Activated CD4-positive, alpha-beta memory T cell treated with anti-CD3 and anti-CD28 coated beads for 36 hours (primary cell): ENCODE measurements around the gene CAMK1D. TPM values are rescaled to one million over a fixed set of nuclear protein-coding genes. Genes with fewer than 3 reads are reported as not detected.

ENCODE experiments used
- CTCF ChIA-PET: fragments of 350-600 bp; sonication (Branson Sonifier 250); formaldehyde crosslinking; loops from one replicate; lab custom pipeline; 2021; ENCODE audit warnings: antibody characterized with exemption, inconsistent platforms; lab: Charles Lee
- POLR2A ChIA-PET: fragments of 350-600 bp; sonication (Branson Sonifier 250); formaldehyde crosslinking; loops from one replicate; lab custom pipeline; 2021; ENCODE audit warnings: antibody characterized with exemption; lab: Charles Lee
- DNase-seq: peaks from one replicate; pipeline ENCODE4 v3.0.0-alpha.2; 2020
- H3K27ac Mint-ChIP-seq: one replicate; pipeline ENCODE4 v1.8.0; 2021; ENCODE audit warnings: mixed read lengths
- H3K27me3 Mint-ChIP-seq: one replicate; pipeline ENCODE4 v1.8.0; 2021; ENCODE audit warnings: mixed read lengths
- H3K36me3 Mint-ChIP-seq: one replicate; pipeline ENCODE4 v1.8.0; 2021; ENCODE audit warnings: mixed read lengths
- H3K4me1 Mint-ChIP-seq: one replicate; pipeline ENCODE4 v1.8.0; 2021; ENCODE audit warnings: low read depth, mixed read lengths
- H3K4me3 Mint-ChIP-seq: one replicate; pipeline ENCODE4 v1.8.0; 2021; ENCODE audit warnings: mild to moderate bottlenecking, mixed read lengths
- H3K9me3 Mint-ChIP-seq: one replicate; pipeline ENCODE4 v1.8.0; 2021; ENCODE audit warnings: mixed read lengths
- intact Hi-C: fragments of 100-400 bp; cut with micrococcal nuclease; formaldehyde crosslinking; loops from one replicate; pipeline ENCODE4 v1.15.1; 2023
- total RNA-seq, 2 experiments: library from RNA; stranded (reverse); gene quantifications; one replicate each; pipeline ENCODE4 v1.2.3, GENCODE V29; 2021

The CAMK1D gene
- total RNA-seq, 2 experiments from 2014 or later, result 17.7 to 17.9 TPM

GRCh38 chr10:12568391-12569009 lies 219.2 kb downstream of the CAMK1D start:
- H3K27me3 Mint-ChIP-seq, result no peaks in the 10 kb centered on the region
- H3K4me3 Mint-ChIP-seq, result no peak overlapping the region
- CTCF ChIA-PET, result no interaction called here
- H3K9me3 Mint-ChIP-seq, result no peaks in the 10 kb centered on the region
- H3K36me3 Mint-ChIP-seq, result no peaks in the 10 kb centered on the region
- intact Hi-C loops, result no loop called here
- H3K27ac Mint-ChIP-seq, result peak overlapping the region; percentile 43
- no peak for DNase-seq
- peaks cover 25% of the 10 kb centered on the region for H3K4me1 Mint-ChIP-seq
- POLR2A ChIA-PET, result no interaction called here

GRCh38 chr10:12572281-12572680 lies 222.9 kb downstream of the CAMK1D start:
- Mint-ChIP-seq H3K9me3 (peaks cover 6% of the 10 kb centered on the region), H3K27ac (no peak overlapping the region), H3K4me3 (no peak overlapping the region), H3K36me3 (peaks cover 11% of the 10 kb centered on the region), H3K27me3 (no peaks in the 10 kb centered on the region), H3K4me1 (peaks cover 10% of the 10 kb centered on the region)
- DNase-seq, result no peak
- intact Hi-C loops, result no loop called here
- CTCF ChIA-PET, result no interaction called here
- POLR2A ChIA-PET, result no interaction called here

GRCh38 chr10:12577610-12578009 lies 228.3 kb downstream of the CAMK1D start:
- intact Hi-C loops, result no loop called here
- Mint-ChIP-seq H3K4me3 (no peak overlapping the region), H3K36me3 (peaks cover 11% of the 10 kb centered on the region), H3K4me1 (peaks cover 5% of the 10 kb centered on the region), H3K9me3 (peaks cover 15% of the 10 kb centered on the region), H3K27me3 (no peaks in the 10 kb centered on the region), H3K27ac (no peak overlapping the region)
- DNase-seq, result no peak
- ChIA-PET CTCF (no interaction called here), POLR2A (no interaction called here)

GRCh38 chr10:12579954-12580858 lies 230.9 kb downstream of the CAMK1D start:
- Mint-ChIP-seq H3K27me3 (no peaks in the 10 kb centered on the region), H3K4me1 (peaks cover 5% of the 10 kb centered on the region), H3K27ac (no peak overlapping the region), H3K9me3 (peaks cover 23% of the 10 kb centered on the region), H3K4me3 (no peak overlapping the region), H3K36me3 (peaks cover 10% of the 10 kb centered on the region)
- no peak for DNase-seq
- CTCF ChIA-PET, result no interaction called here
- intact Hi-C loops, result no loop called here
- POLR2A ChIA-PET, result interaction anchor here (0.6 kb wide), 1 partner anchor 356 kb away, joined by 3 read pairs; no protein-coding TSS in a partner anchor

- H3K27ac Mint-ChIP-seq, result no peak overlapping the region
- intact Hi-C loops, result no loop called here
- peaks cover 5% of the 10 kb centered on the region for H3K36me3 Mint-ChIP-seq
- H3K4me1 Mint-ChIP-seq, result peaks cover 29% of the 10 kb centered on the region
- ChIA-PET POLR2A (no interaction called here), CTCF (no interaction called here)
- no peak for DNase-seq
- H3K4me3 Mint-ChIP-seq, result no peak overlapping the region
- H3K9me3 Mint-ChIP-seq, result peaks cover 24% of the 10 kb centered on the region
- no peaks in the 10 kb centered on the region for H3K27me3 Mint-ChIP-seq
Measured at GRCh38 chr10:12583891-12584595, 234.7 kb downstream of the CAMK1D start.

GRCh38 chr10:12586741-12587140 lies 237.4 kb downstream of the CAMK1D start:
- intact Hi-C loops, result no loop called here
- no peaks in the 10 kb centered on the region for H3K27me3 Mint-ChIP-seq
- peaks cover 5% of the 10 kb centered on the region for H3K36me3 Mint-ChIP-seq
- no peak overlapping the region for H3K27ac Mint-ChIP-seq
- no peak overlapping the region for H3K4me3 Mint-ChIP-seq
- CTCF ChIA-PET, result no interaction called here
- POLR2A ChIA-PET, result no interaction called here
- peaks cover 17% of the 10 kb centered on the region for H3K9me3 Mint-ChIP-seq
- DNase-seq, result no peak
- H3K4me1 Mint-ChIP-seq, result peaks cover 50% of the 10 kb centered on the region

GRCh38 chr10:12587451-12587888 lies 238.1 kb downstream of the CAMK1D start:
- intact Hi-C loops, result no loop called here

GRCh38 chr10:12588091-12588860 lies 238.9 kb downstream of the CAMK1D start:
- peaks cover 15% of the 10 kb centered on the region for H3K9me3 Mint-ChIP-seq
- H3K36me3 Mint-ChIP-seq, result peaks cover 2% of the 10 kb centered on the region
- peak overlapping the region; percentile 62 for H3K4me3 Mint-ChIP-seq
- ChIA-PET CTCF (interaction anchor here (1.0 to 1.7 kb wide), 2 partner anchors 68 to 324 kb away, joined by 5 read pairs; no protein-coding TSS in a partner anchor), POLR2A (no interaction called here)
- H3K4me1 Mint-ChIP-seq, result peaks cover 57% of the 10 kb centered on the region
- DNase-seq, result peak; percentile 43
- no peaks in the 10 kb centered on the region for H3K27me3 Mint-ChIP-seq
- H3K27ac Mint-ChIP-seq, result no peak overlapping the region
- intact Hi-C loops, result no loop called here

More at GRCh38 chr10:12587451-12587888, 238.1 kb downstream of the CAMK1D start:
- ChIA-PET POLR2A (no interaction called here), CTCF (interaction anchor here (1.0 to 1.7 kb wide), 2 partner anchors 69 to 323 kb away, joined by 5 read pairs; no protein-coding TSS in a partner anchor)
- Mint-ChIP-seq H3K4me1 (peaks cover 50% of the 10 kb centered on the region), H3K4me3 (no peak overlapping the region), H3K27me3 (no peaks in the 10 kb centered on the region), H3K27ac (no peak overlapping the region), H3K36me3 (peaks cover 5% of the 10 kb centered on the region), H3K9me3 (peaks cover 15% of the 10 kb centered on the region)
- no peak for DNase-seq

- ChIA-PET POLR2A (no interaction called here), CTCF (interaction anchor here (0.6 to 1.1 kb wide), 2 partner anchors 17 to 483 kb away, joined by 3 to 4 read pairs; no protein-coding TSS in a partner anchor)
Measured at GRCh38 chr10:12589291-12589690, 239.9 kb downstream of the CAMK1D start.

GRCh38 chr10:12589791-12590190 lies 240.4 kb downstream of the CAMK1D start:
- Mint-ChIP-seq H3K27me3 (no peaks in the 10 kb centered on the region), H3K4me3 (no peak overlapping the region), H3K27ac (no peak overlapping the region), H3K4me1 (peaks cover 68% of the 10 kb centered on the region), H3K9me3 (peaks cover 8% of the 10 kb centered on the region), H3K36me3 (peaks cover 5% of the 10 kb centered on the region)
- DNase-seq, result no peak
- intact Hi-C loops, result loop anchor here (5.0 kb wide), 1 partner anchor 38 kb away; no protein-coding TSS in a partner anchor
- CTCF ChIA-PET, result interaction anchor here (0.6 to 1.1 kb wide), 2 partner anchors 16 to 483 kb away, joined by 3 to 4 read pairs; no protein-coding TSS in a partner anchor
- POLR2A ChIA-PET, result no interaction called here

More at GRCh38 chr10:12589291-12589690, 239.9 kb downstream of the CAMK1D start:
- DNase-seq, result no peak
- H3K9me3 Mint-ChIP-seq, result peaks cover 9% of the 10 kb centered on the region
- H3K4me1 Mint-ChIP-seq, result peaks cover 63% of the 10 kb centered on the region
- intact Hi-C loops, result no loop called here
- peaks cover 2% of the 10 kb centered on the region for H3K36me3 Mint-ChIP-seq
- H3K27me3 Mint-ChIP-seq, result no peaks in the 10 kb centered on the region
- H3K27ac Mint-ChIP-seq, result no peak overlapping the region
- H3K4me3 Mint-ChIP-seq, result no peak overlapping the region
